HG03103 (cell line): Measurements from ENCODE around the gene PCBP3.
"Not testable (repeated sequence)": the region's sequence is repeated elsewhere in the genome, so short reads cannot be mapped to it uniquely, and the experiment has no call there.

Experiments
- ATAC-seq: cut with Tn5 transposase; IDR thresholded peaks from one replicate; pipeline ENCODE4 v1.9.1; 2021; ENCODE audit warnings: low read depth; ENCODE audit not compliant: unreplicated experiment

Gene PCBP3

DNA sequence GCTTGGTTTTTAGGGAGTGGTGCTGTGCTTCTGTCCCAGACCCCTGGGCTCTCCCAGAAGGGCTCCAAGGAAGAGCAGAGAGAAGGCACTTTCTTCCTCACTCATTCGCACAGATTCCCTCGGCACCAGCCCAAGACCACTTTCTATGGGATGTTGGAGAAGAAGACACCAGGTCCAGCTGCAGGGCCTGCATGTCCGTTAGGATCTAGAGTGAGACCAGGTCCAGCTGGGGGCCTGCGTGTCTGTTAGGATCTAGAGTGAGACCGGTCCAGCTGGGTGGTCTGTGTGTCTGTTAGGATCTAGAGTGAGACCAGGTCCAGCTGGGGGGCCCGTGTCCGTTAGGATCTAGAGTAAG lies 30.9 kb upstream of the PCBP3 start:
- not testable (repeated sequence) for ATAC-seq

- no peak for ATAC-seq
Measured at GRCh38 chr21:45613396-45613795, 30.1 kb upstream of the PCBP3 start.

DNA sequence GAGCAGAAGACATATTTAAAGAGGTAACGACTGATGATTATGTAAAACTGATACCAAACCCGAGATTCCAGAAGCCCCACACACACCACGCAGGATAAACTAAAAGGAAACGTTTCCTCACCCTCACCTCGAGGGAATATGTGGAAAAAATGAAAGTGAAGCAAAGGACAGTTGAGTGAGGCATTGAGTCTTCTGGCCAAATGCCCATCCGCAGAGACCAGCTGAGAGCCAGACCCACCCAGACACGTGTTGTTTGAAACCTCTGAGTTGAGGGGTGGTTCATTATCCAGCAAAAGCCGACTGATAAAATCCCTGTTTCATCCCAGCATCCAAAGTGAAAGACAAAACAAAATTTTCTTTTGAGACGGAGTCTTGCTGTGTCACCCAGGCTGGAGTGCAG lies 29.6 kb upstream of the PCBP3 start:
- no peak for ATAC-seq

DNA sequence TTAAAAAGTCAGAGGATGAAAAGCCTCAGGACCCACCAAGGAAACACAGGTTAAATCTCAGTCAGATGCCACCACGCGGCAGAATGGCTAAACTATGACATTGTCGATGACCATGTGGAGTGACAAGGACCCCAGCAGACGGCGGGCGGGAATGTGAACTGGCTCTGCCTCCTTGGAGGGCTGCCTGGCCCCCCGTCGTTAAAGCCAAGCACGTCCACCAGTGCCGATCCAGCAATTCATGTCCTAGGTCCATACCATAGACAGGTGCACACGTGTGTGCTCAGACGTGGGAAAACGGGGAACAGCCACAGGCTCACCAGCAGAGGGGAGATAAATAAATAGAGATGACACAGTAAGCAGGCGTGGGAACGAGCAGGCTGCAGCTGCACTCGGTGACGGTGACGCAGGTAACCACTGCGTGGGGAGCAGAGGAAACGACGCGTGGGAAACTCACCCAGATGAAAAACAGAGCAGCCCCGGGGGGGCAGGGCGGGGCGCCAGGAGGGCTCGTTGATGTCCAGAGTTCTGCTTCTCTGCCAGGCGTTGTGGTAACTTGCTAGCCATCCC lies 28.3 kb upstream of the PCBP3 start:
- ATAC-seq: no peak

- no peak for ATAC-seq
Measured at GRCh38 chr21:45617021-45617921, 26.3 kb upstream of the PCBP3 start.

- no peak for ATAC-seq
Measured at GRCh38 chr21:45618287-45618686, 25.2 kb upstream of the PCBP3 start.

- no peak for ATAC-seq
Measured at GRCh38 chr21:45618846-45619485, 24.6 kb upstream of the PCBP3 start.

DNA sequence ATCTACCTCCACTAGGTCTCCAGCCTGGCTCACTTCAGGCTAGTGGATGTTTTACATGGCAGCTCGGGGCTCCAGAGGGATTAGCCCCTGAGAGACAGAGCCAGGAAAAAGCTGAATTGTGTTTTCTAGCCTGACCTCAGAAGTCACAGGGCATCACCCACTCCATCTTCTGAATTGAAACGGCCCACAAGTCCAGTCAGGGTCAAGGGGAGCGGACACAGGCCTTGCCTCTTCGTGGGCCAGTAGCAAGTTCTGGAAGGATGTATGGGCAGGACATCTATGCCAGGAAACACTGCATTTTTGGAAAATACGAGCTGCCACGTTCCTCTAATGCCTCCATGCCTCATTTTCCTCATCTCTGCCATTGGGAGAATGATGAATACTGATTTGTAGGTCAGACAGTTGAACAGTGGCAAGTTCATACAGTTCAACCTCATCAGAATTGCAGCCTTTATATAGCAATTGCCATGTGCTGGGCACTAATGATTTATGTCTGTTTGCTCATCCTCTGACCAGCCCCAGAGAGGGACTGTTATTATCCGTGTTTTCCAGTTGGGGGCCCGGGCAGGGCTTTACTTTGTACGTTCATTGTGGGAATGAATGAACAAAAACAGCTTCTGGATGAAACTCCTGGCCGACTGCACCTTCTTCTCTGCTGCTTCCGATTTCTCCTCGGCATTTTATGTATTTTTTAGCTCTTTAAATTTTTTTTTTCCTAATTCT lies 23.2 kb upstream of the PCBP3 start:
- no peak for ATAC-seq

- ATAC-seq: not testable (repeated sequence)
Measured at GRCh38 chr21:45621435-45622331, 21.8 kb upstream of the PCBP3 start.

DNA sequence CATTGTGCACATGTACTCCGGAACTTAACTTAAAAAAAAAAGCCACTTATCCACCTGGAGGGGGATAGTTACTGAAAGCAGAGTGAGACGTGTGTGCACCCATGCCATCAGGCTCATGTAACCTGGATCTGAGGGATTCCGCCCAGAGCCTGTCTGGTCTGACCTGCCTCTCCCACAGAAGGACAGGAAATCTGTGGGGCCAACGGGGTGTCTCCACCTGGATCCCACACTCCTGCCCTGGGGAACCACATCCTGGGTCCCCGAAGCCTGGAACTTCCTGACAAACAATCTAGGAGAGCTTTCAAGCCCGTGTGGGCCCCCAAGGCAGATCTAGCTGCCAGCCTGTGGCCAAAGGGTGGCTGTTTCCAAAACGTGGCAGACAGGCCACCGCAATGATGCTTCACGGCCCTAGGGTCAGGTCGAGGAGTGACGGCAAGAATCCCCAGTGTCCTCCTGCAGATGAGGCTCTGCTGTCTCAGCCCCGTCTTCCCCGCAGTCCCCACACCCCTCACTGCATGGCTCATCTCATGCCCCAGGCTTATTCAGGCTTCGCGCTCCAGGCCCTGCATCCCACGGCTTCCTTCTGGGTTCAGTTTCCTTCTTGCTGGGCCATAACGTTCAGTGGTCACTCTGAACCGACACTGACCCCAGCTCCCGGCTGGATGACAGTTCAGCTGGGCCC lies 21.0 kb upstream of the PCBP3 start:
- ATAC-seq: no peak

- ATAC-seq: no peak
Measured at GRCh38 chr21:45623436-45623835, 20.1 kb upstream of the PCBP3 start.

DNA sequence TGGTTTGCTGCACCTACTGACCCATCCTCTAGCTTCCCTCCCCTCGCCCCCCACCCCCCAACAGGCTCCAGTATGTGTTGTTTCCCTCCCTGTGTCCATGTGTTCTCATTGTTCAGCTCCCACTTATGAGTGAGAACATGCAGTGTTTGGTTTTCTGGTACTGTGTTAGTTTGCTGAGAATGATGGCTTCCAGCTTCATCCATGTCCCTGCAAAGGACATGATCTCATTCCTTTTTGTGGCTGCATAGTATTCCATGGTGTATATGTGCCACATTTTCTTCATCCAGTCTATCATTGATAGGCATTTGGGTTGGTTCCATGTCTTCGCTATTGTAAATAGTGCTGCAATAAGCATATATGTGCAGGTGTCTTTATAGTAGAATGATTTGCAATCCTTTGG lies 17.4 kb upstream of the PCBP3 start:
- ATAC-seq: not testable (repeated sequence)

DNA sequence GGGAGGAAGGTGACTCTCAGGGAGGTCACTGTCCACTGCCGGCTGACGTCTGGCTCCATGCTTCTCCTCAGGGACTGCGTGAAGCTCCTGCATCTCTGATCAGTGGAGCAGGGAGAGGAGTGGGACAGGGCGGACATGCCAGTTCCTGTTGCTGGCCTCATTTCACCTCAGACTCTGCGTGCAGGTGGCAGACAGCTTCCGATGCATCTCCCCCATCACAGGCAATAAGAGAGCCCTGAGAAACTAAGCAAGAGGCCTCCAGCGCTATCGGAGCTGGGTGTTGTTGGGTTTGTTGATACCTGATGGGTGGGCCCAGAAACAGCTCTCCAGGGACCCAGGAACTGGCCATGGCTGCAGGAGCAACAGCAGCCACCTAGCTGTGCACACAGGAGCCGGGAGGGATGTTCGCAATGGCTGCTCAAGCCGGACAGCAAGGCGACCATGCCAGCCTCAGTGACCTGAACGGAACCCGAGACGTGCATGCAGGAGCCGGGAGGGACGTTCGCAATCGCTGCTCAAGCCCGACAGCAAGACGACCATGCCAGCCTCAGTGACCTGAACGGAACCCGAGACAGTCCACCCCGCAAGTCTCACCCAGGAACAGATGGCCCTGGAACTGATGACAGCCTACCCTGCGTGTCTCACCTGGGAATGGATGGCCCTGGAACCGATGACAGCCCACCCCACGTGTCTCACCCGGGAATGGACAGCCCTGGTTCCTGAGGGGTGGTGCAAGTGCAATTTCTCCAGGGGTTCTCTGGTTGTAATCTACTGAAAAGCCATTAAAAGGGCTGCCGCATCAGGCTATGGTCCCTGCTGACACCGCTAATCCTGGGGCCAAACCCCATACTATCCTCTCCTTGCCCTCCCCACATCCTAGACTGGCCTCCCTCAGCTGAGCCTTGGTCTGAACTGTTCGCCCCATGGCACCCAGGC lies 14.2 kb upstream of the PCBP3 start:
- no peak for ATAC-seq

DNA sequence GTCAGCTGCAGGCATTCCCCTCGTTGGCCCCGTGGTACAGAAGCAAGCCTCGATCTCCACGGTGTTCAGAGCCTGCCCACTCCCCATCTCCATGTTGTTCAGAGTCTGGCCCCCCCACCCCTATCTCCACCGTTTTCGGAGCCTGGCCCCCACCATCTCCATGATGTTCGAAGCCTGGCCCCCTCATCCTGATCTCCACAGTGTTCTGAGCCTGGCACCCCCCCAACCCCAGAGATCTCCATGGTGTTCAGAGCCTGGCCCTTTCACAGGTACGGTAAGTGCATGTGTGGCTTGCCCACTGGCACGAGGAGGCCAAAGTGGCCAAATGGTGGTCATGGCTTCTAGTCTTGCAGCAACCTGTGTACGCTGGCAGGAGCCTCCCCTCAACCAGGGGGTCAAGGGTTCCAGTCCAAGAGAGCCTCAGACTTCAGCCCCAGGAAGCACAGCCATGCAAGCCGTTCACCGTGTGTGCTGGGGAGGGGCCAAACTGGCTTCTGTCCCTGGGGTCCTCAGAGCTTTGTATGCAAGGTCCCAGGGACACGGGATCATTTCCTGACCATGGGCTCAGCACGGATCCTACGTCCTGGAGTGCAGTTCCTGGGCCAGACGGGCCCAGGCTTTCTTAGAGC lies 13.3 kb upstream of the PCBP3 start:
- no peak for ATAC-seq

- no peak for ATAC-seq
Measured at GRCh38 chr21:45630876-45631275, 12.6 kb upstream of the PCBP3 start.

DNA sequence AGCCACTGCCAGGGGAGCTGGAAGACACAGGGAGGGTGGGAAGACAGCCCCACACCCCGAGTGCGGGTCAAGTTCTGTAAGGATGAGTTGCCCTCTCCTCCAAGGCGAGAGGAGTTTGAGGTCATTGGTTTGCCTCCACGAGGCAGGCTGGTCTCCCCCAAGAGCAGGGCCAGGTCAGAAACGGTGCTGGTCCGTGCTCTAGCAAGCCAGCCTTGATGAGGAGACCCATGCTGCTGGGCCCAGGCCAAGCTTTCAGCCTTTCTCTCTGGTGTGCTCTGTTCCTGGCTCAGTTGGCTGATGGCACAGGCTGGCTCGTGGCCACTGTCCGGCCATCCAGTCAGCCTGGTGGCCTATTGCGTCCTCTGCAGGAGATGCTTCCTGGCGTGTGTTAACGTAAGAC lies 12.0 kb upstream of the PCBP3 start:
- ATAC-seq: no peak

DNA sequence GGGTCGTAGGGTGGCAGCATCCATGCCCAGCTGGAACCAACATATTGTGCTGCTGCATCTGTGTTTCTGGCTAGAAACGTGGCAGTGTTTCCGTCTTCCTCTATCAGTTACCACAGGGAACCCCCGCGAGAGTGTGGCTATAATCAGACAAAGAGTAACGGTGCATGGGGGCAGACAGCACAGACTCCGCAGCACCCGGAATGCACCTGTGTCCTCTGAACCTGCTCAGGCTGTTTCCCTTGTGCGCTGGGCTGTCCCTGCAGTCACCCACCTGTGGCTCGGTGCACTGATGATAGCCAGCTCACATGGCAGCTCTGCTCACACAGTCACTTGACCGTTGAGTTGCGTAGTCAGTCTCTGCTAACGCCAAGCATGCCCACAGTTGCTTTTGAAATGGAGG lies 11.4 kb upstream of the PCBP3 start:
- ATAC-seq: no peak

DNA sequence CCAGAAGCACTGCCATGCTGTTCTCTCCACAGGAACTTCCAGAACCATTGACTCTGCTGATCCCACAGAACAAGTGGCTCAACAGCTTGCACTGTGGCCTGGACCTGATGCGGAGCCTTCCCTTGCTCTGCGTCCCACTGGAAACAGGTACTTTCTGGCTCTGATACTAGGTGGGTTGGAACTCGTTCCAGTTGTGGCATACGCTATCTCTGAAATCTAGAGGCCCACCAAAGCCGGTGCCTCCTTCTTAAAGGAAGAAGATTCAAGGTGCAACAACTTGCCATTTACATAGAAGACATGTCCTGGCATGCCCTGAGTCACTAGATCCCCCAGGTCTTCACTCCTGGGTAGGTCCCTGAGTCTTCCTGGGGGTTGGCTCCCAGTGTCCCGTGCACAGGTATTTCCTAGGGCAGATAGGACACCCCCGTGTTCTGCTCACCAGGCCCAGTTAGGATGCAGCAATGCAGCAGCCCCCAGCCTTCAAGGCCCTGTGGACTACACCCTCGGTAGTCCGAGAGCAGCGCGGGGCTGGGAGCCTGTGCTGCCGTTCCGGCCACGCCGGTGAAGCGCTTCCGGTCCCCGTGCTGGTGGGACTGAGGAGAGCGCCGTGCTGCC lies 10.8 kb upstream of the PCBP3 start:
- ATAC-seq: no peak
